ENCODE data around the gene EDAR.

EDAR gene

DNA sequence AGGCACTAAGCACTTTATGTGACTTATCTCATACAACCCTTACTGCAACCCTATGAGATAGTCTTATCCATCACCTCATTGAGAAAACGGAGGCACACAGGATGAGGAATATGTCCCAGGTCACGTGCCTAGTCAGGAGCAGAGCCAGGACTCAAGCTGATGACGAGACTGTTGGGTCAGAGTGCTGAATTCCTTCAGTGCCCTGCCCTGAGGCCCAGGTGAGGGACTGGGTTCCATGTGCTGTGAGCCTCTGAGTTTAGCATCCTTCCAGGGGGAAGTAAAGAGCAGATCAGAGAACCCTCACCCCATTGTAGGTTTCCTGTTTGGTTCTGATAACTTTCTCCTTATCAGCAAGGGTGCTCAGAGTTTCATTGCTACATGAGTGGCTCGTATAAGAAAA, 11.7 kb upstream of the EDAR start:
- DNase-seq = no peak

DNA sequence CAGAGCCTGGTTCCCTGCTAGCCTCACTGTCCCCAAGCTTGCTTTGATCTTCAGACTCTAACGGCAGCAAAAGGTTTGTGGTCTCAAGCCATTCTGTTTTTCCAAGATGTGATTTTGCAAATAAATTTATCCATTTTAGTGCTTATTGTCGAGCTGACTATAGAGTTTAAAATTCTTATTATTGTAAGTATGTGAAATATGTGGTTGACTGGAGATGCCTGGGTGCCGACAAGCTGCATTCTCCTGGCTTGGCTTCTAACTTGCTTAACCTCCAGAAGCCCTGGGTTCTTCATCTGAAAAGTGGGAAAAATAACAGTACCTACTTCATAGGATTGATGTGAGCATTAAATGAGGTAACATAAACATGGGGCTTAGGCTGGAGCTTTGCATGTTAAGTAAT, 9.9 kb upstream of the EDAR start:
- no peak for DNase-seq

DNA sequence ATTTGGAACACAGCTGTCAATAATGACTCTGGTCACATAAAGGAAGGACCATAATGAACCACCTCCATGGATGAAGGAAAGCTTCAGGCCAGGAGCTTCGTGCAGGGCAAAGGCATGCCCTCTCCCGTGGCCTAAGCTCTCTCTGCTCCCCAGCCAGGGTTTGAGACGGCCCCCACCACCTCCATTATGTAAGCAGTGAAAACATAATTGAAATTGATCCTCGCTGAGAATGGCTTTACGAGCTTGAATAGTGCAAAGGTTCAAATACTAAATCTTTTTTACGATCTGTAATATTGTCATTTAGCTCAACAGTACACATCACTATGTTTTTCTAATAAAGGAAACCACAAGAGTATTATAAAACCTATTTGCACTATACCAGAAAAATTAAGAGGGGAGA, 5.2 kb upstream of the EDAR start:
- DNase-seq = no peak

GRCh38 chr2:108993095-108993937, 4.3 kb upstream of the EDAR start:
- DNase-seq = no peak

DNA sequence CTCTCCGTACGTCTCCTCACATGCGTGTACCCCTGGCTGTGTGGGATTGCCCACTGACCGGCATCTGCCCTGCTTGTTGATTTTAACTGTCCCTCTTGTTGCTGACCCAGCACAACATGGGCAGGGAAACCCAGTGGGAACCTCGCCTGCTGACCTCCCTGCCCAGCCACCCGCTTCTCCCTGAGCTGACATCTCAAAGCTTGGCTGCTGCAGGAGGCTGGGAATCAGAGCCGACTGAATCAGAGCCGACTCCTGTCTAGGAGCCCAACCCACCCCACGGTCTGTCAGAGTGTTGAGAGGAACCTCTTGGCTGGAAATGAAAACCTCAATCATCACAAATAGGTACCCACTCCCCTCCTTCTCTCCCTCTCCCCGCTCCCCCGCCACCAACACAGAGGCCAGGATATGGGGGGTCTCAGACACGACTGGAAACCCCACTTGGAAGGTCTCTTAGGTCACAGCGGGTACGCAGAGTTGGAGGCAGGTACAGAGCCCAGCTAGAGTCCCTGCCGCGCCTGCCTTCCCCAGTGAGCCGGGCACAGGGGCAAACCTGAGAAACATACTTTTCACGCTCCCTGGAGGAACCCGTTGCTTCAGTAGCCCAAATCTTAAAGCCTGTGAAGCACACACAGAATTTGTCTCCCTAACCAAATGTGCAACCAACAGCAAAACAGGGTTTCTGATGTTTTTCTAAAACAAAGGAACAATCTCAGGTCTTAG, 784 bp downstream of the EDAR start:
- DNase-seq = no peak

DNA sequence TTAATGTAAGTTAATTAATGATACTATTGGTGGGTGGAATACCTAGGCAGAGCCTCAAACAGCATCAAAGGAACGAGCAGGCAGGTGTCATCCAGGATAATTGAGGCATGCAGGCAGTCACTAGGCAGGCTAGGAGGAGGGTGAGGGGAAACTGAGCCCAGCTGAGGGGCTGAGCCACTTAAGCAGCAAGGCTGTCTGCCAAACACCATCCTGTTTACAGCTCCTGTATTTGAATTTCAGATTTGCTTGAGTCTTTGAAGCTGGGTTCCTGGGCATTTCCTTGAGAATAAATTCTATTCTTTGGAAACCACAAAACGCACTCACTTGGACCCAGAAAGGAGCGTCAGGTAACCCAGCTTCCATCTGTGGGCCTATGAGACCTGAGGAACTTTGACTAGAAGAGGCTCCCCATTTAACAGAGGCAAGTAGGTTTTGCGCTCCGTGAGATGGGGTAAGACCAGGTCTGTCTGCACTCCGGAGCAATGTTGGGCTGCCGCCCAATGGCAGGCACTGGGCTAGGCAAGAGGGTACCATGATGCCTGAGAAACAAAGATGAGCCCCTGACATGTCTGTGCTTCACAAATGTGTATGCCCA, 2.0 kb downstream of the EDAR start:
- no peak for DNase-seq

GRCh38 chr2:108983610-108984009, 5.4 kb downstream of the EDAR start:
- DNase-seq = no peak

- no peak for DNase-seq
Observed at GRCh38 chr2:108983061-108983460, 6.0 kb downstream of the EDAR start.

- no peak for DNase-seq
Observed at GRCh38 chr2:108982259-108982679, 6.8 kb downstream of the EDAR start.

DNA sequence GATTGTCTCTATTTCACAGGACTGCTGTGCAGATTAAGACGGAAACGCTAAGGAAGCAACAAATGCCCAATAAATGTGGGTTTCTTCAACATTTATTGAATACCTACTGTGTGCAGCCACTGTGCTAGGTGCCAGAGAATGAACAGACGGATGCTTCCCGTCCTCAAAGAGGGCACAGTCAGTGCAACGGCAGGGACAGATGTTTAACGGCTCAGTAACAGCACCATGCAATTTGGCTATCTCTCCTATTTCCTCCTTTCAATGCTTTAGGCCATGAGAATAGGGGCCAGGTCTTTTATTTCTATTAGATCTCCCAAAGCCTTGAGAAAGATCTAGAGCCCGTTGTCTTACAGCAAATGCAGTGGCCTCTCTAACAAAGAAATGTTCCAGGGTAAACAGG, 7.2 kb downstream of the EDAR start:
- no peak for DNase-seq

- DNase-seq = no peak
Observed at GRCh38 chr2:108980076-108980475, 8.9 kb downstream of the EDAR start.

- no peak for DNase-seq
Observed at GRCh38 chr2:108979461-108979860, 9.6 kb downstream of the EDAR start.

- DNase-seq = no peak
Observed at GRCh38 chr2:108978709-108979111, 10.3 kb downstream of the EDAR start.

DNA sequence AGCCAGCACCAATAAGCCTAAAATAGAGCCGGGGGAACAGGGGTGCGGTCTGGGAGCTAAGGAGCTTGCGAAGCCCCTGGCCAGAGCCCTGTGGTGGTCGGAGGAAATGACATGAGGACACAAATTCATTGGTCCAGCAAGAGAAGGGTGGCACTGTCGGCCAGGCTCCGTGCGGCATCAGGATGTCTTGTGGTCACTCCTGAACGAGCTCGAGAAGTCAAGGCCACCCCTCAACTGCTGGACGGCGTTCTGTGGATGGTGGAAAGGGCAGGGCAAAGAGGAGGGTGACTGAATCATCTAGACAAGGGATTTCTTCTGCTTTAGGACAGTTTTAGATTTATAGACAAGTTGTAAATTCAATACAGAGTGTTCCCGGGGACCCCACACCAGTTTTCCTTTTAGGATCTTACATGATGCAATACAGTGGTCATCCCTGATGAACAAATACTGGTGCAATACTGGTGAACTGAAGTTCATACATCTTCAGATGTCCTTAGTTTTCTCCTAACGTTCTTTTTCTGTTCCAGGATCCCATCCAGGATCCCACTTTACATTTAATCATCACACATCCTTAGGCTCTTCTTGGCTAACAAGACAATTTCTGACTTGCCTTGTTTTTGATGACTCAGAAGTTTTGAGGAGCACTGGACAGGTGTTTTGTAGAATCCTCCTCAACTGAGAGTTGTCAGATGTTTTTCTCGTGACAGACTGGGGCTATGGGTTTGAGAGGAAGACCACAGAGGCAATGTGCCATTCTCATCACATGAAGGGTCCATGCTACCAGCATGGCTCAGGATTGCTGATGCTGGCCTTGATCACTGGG, 13.2 kb downstream of the EDAR start:
- DNase-seq = no peak

GRCh38 chr2:108974674-108975073, 14.3 kb downstream of the EDAR start:
- no peak for DNase-seq

DNA sequence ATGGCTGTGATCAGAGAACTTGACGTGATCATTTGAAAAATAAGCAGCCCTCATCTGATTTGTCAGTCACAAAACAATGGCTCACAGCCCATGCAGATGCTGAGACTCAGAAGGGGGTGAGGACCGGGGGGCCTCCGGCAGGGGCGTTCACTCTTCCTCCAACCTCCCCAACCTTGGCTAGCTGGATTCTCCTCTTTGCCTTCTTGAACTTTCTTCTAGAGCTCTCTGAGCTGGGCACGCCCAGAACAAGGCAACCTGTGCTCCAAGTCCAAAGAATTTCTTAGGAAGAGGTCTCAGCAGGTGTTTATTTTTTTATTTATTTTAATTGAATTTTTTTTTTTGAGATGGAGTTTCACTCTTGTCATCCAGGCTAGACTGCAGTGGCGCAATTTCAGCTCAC, 16.4 kb downstream of the EDAR start:
- DNase-seq = no peak

- no peak for DNase-seq
Observed at GRCh38 chr2:108971661-108972566, 17.1 kb downstream of the EDAR start.

DNA sequence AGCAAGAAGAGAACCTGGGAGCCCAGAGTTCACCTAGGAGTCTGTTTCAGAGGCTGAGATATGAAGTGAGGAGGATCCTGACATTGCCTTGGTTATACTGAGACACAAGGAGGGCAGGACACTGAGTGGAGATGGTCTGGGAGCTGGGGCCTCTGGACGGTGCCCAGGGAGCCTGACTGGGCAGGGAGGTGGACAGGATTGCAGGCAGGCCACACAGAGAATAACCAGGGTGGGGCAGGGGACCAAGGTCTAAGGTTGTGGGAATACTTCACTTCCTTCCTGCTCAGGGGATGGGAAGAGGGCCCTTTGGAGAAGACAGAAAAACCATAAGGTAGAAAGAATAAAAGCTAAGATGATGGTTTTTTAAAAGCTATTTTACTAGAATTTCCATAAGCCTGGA, 18.7 kb downstream of the EDAR start:
- DNase-seq = no peak

DNA sequence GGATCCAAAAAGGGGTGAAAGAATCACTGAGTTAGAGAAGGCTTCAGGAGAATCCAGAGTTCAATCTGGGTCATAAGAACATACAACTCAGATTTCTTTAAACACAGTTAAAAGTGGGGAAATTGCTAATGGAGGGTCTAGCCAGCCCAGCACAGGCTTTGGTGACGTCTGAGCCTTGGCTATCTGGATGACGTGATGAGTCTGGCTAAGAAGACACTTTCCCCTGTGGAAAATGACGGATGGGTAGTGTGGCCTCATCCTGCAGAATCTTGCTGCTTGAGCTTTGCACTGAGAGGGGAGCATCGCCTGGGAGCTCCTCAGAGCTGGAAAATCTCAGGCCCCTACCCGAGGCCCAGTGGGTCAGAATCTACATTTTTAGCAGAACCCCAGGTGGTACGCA, 19.2 kb downstream of the EDAR start:
- no peak for DNase-seq

GRCh38 chr2:108968619-108969018, 20.4 kb downstream of the EDAR start:
- DNase-seq = no peak

- DNase-seq = no peak
Observed at GRCh38 chr2:108967757-108968156, 21.3 kb downstream of the EDAR start.
